Activated CD4-positive, alpha-beta T cell treated with anti-CD3 and anti-CD28 coated beads, Interleukin-2, amount 50 U/mL, for 16 hours (primary cell): ENCODE data around the gene CGNL1.

ENCODE experiments used
- DNase-seq: peaks from one replicate; pipeline ENCODE4 v3.0.0-alpha.2; 2020

The CGNL1 gene

GRCh38 chr15:57553526-57553925, 177.2 kb downstream of the CGNL1 start:
- DNase-seq = no peak

GRCh38 chr15:57554063-57554811, 177.9 kb downstream of the CGNL1 start:
- no peak for DNase-seq

DNA sequence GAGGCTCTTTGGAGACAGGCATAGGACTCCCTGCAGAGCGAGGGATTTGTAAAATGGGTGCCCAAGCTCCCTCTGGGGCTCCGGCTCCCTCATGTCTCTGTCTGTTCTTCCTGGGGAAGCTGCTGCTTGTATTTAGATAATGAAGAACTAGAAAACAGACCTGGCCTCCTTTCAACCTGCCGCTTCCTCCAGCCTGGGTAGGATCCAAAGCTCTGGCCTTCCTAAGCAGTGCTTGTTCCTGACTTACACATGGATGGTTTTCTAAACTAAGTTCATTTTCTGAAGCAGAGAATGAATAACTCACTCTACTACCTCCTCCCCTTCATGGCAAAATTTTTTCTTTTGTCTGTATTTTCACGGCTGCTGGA, 178.5 kb downstream of the CGNL1 start:
- no peak for DNase-seq

DNA sequence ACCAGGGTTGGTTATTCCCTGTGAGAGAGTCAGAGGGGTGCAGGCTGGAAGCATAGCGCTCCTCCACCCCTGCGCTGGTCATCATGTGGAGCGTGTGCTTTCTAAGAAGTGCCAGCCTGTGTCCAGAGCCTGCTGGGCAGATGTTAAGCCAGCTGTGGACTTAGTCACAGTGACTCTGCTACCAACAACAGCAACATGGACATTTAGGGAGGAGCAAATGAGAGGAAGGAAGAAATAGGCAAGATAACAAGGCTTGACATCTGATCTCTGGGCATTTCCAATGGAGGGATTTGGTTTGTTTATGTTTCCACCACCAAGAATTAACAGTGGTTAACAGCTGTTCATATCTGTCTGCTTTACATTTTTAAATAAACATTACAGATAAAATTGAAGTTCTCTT, 179.0 kb downstream of the CGNL1 start:
- no peak for DNase-seq

DNA sequence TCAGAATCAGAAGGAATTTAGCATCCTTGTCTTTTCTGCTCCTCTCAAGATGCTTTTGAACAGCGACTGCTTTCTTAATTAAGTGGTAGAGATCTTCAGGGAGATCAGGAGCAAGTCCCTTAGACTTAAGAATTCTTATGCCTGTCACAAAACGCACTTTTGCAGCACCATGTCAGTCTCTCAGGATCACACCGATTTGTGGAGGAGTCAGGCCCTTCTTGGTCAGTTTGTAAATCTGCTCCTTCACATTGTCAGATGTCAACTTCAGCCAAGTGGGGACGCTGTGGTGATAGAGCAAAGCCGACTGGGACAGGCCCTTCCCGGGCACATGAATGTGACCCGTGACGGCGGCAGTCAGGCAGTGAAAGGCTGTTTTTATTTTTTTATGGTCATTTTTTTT, 179.7 kb downstream of the CGNL1 start:
- DNase-seq = no peak

DNA sequence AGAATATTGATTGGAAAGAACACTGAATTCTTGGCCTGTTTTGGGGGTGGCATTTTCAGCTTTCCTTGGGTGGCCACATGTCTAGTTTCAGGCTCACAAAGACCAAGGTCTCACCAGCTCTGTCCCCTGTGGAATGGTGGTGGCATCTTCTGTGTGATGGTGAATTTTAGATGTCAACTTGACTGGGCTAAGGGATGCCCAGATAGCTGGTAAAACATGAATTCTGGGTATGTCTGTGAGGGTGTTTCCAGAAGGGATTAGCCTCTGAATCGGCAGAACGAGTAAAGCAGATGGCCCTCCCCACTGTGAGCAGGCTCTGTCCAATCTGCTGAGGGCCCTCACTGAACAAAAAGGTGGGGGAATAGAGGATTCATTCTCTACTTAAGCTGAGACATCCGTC, 181.0 kb downstream of the CGNL1 start:
- DNase-seq = no peak

DNA sequence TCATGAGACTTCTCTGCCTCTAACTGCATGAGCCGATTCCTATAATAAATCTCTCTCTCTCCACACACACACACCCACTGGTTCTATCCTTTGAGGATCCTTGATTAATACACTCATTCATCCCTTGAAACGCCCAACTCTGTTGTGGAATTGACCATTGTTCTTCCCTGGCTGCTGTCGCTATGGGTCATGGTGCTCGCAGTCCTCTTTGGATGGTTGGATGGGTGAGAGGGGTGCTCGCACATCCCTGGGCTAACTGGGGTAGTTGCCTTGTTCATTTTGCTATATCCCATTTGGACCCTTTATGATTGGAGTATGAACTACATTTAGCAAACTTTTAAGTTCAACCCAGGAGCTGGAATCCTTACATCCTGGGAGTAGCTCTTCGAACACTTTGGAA, 181.5 kb downstream of the CGNL1 start:
- DNase-seq = no peak

DNA sequence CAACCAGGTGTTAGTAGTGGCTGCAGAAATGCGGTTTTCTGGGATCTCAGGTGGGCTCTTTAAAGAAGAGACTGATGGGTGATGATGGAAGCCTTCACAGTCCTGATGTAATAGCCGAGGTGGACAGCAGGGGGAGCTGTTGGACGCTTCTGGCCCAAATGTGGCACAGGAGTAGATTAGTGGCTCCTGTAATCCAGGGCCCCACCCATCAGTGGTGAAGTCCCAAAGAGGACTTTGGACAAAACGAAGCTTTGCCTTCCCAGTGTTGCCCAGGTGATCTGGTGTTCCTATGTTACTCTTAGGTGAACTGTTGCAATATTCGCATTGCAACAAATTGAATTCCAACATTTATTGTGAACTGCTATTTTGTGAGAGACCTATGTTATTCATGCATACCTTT, 183.6 kb downstream of the CGNL1 start:
- peak; percentile 73 for DNase-seq

DNA sequence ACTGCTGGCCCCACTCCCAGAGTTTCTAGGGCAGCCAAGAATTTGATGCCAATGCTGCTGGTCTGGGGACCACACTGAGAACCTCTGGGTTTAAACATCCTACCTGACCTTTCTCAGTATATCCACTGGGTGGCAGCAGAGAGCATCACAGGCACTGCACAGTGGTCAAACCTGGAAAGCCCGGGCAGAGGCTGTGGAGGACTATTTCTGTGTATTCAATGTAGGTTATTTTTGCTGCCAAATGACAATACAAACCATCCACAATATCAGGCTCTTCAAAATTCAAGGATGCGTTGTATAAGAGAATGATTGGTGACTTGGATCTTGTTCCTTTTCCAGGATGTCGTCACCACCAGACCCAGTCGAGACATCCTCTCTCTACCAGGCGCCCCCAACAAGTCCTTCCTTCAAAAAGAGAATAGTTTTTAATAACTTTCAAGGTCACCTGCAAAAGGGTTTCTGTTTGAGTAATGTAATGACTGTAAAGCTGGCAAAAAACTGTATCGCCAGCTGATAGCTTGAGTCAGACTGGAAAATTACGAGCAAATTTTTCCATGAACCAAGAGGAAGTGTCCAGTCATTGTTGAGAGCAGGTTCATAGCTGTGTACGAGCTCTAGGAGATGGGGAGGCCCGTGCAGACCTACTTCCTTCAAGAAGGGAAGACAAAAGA, 184.9 kb downstream of the CGNL1 start:
- peak; percentile 80 for DNase-seq

- no peak for DNase-seq
These were observed 186.0 kb downstream of the CGNL1 start for GRCh38 chr15:57562196-57562769.

DNA sequence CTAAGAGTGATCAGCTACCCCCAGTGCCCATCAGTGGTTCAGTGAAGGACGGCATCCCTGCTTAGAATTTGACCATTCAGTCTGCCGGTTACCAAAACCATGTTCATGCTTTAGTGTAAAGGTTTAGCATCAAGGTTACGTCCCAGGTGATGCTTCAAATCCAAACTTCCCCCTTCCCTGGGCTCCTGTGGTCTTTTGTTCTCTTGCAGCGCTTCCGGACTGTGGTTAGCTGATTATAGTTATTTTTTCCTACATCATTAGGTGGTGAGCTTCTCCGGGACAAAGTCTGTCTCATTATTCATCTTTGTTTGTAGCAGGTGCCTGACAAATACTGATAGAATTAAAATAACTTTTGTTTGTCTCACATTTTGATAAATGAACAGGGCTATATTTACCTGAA, 187.1 kb downstream of the CGNL1 start:
- DNase-seq = peak; percentile 30

DNA sequence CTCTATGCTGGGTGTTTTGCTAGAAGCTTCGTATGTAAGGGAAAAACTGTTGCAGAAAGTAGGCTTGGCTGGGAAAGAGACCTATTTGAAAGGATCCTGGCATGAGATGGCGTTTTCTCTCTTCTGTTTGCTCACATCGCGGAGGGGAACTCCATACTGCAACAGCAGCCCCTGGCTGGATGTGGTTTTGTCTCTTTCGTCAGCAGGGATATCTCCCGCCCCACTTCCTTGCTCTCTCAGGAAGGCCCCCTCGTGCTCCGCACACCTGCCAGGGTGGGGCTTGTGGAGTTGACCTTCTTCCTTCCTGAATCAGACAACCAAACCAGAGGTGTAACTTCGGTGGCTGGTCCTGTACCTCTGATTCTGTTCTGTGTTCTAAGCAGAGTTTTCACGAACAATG, 189.0 kb downstream of the CGNL1 start:
- DNase-seq = peak; percentile 21

DNA sequence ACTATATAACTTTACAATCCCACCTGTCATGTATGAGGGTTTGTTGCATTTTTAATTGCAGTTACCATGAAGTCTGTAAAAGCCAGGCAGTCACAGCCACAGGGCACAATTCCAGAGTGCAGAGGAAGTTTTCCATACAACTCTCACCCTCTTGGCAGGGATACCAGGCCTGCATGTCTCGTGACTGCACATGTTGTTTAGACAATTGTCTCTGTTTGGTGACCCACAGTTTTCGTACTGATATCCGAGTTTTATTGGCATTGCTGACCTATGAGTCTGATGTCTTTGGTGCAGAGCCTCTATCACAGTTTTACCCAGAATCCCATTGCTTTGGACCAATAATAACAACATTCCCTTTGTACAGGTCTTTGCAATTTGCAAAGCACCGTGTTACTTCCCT, 190.5 kb downstream of the CGNL1 start:
- no peak for DNase-seq

DNA sequence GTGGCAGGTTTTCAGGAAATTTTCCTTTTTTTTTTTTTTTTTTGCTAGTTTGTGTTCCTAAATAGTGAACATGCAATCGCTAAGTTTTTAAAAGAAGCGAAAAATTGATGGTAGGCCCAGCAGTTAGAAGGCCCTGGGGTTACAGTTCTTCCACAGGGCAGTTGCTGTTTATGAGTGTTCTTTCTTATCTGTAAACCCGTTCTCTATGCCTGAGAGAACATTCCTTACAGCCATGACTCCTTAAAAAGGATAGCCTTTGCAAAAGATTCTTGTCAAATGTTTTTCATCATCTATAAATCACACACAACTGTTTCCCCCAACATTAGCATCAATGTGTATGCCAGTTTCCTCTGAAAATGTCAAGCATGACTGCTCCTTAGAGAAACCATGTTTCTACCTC, 191.6 kb downstream of the CGNL1 start:
- DNase-seq = no peak

- no peak for DNase-seq
These were observed 192.0 kb downstream of the CGNL1 start for GRCh38 chr15:57568299-57568698.

GRCh38 chr15:57570340-57570739, 194.0 kb downstream of the CGNL1 start:
- no peak for DNase-seq

DNA sequence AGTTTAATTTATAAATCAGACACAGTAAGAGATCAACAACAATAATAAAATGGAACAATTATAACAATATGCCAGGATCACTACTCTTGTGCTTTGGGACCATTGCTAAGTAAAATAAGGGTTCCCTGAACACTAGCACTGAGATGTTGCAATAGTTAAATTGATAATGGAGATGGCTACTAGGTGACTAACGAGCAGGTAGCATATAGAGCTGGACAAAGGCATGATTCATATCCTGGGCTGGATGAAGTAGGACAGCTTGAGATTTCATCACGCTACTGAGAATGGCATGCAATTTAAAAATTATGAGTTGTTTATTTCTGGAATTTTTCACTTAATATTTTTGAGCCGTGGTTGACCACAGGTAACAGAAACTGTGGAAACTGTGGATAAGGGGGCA, 194.7 kb downstream of the CGNL1 start:
- no peak for DNase-seq

DNA sequence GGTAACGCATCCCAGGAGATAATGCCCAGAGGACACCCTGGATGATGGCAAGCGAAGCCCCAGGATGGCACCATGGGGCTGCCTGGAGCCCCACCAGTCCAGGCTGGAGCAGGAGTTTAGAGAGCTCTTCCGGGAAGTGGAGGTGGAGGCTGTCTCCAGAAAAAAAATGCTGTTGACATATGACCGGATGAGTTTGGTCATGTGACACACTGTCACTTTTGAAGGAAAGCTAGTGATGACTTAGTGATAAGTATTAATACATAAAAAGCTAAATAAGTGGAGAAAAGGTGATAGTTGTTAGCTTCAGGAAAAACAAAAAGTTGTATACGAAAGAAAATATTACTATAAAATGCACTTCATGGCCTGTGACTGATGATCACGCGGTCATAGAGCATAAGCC, 195.4 kb downstream of the CGNL1 start:
- DNase-seq = no peak

DNA sequence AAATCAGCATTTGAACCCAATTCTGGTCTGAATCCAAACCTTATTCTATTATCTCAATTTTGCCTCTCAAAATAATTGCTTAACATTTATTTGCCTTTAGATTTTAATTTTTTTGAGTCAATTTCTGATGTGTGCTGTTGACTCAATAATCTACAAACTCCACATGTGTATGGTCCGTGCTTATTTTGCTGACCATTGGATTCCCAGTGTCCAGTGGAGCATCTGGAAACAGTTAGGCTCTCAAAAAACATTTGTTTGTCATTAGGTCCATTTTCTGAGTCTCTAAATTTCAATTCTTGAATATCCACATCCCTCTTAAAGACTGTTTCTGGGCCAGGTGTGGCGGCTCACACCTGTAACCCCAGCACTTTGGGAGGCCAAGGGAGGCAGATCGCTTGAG, 196.2 kb downstream of the CGNL1 start:
- DNase-seq = no peak

- DNase-seq = no peak
These were observed 196.8 kb downstream of the CGNL1 start for GRCh38 chr15:57573151-57573550.

DNA sequence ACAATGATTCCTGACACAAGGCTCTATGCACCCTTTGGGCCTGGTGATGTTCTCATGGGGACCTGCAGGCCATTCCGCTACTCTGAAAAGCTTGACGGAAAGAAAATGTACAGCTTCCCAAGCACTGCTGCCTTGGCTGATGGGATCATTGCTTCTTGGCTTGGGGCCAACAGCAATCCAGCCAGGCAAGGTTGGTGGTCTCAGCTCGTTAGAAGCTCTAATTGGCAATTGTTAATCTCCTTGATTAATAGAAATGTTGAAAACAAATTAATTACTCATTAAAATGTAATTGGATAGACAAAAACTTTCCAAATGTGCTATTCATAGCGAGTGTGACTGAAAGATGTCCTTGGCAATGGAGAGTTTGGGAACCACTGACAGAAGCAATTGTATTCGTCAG, 199.1 kb downstream of the CGNL1 start:
- no peak for DNase-seq

- DNase-seq = no peak
These were observed 202.1 kb downstream of the CGNL1 start for GRCh38 chr15:57578288-57578900.

DNA sequence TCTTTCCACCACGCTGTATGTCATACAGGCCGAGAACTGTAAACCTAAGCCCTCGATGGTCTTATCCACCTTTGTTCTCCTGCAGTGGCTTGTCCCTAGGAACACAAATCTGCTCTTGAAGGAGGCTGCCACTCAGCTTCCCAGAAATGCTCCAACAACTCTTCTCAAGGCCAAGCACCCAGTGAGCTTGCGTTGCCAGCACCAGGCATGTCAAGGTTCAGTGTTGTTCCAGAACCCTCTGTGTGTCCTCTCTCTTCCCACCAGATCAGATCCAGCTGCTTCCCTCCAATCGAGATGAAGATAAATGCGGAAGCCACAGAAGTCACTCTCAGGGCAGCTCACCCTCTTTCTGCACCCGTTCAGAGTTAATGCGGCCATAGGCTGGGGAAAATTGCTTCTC, 204.1 kb downstream of the CGNL1 start:
- DNase-seq = no peak

DNA sequence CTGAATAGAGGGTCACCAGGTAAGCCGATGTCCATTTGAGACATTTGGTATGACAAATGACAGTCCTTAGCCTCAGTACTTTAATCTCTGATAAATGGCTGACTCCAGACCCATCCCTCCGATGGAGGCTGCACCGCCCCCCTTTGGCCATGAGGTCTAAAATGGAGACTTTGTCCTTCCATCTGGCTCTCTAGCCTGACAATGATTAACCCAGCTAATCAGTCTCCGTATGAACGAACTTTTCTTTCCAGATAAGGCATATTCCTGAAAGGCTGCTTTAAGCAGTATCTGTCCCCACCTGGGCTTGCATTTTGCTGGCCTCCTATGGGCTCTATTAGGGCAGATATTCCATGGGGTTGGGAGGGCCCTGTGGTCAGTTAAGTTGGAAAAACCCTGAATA, 204.6 kb downstream of the CGNL1 start:
- no peak for DNase-seq
